ENCODE measurements around the gene ASNS. TPM values are rescaled to one million over a fixed set of nuclear protein-coding genes. Genes with fewer than 3 reads are reported as not detected.
"Not testable (repeated sequence)": the region's sequence is repeated elsewhere in the genome, so short reads cannot be mapped to it uniquely, and the experiment has no call there.

ASNS gene, protein sequence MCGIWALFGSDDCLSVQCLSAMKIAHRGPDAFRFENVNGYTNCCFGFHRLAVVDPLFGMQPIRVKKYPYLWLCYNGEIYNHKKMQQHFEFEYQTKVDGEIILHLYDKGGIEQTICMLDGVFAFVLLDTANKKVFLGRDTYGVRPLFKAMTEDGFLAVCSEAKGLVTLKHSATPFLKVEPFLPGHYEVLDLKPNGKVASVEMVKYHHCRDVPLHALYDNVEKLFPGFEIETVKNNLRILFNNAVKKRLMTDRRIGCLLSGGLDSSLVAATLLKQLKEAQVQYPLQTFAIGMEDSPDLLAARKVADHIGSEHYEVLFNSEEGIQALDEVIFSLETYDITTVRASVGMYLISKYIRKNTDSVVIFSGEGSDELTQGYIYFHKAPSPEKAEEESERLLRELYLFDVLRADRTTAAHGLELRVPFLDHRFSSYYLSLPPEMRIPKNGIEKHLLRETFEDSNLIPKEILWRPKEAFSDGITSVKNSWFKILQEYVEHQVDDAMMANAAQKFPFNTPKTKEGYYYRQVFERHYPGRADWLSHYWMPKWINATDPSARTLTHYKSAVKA
- total RNA-seq (2012; rRNA removed) = 63.1 and 65.1 TPM in 2 replicates

DNA sequence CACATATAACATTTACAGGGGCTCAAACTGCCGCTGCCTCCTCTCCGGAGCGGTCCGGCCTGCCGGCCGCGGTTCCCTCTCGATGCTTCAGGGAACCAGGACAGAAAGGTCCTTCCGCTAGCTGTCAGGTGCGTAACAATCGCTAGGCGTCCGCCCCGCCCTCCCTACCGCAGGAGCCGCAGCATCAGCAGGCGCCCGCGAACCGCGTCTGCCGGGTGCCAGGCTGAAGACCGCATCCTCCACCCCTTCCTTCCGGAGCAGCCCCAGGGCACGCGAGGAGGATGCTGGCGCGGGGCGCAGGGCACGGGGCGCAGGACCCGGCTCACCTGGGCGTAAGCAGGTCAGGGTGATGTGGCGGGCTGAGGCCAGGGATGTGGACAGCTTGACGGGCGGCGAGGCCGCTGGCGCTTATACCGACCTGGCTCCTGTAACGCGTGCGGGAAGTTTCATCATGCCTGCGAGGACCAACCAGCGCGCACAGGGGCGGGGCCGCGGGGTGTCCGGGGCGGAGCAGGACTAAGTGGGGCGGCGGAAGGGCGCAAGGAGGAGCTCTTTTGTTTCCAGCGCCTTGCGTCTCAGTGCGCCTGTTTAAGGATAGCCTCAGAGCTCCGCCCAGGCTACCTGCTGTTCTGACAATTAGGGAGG is at the start of gene ASNS:
Gene ASNS (minus strand): TSS at position 384 of the 645 bp plus-strand sequence. CDS start 3,252 bp downstream, outside the sequence.
- peaks cover 5% of the 10 kb centered on the region for H3K36me3 ChIP-seq (ENCODE audit: insufficient read depth, low read length)
- H3K9me3 ChIP-seq (replicated peaks; ENCODE audit: low read length) = no peaks in the 10 kb centered on the region
- H3K4me3 ChIP-seq (ENCODE audit: low read length) = peak within 1 kb of the TSS; percentile 98
- H3K4me1 ChIP-seq (ENCODE audit: control insufficient read depth, insufficient read depth, low read length) = peaks cover 6% of the 10 kb centered on the region
- H3K4me2 ChIP-seq (ENCODE audit: low read length) = peak within 1 kb of the TSS; percentile 88
- H3K27me3 ChIP-seq (ENCODE audit: control insufficient read depth, insufficient read depth, low read length) = no peaks in the 10 kb centered on the region
- peak within 1 kb of the TSS; percentile 82 for H3K9ac ChIP-seq (ENCODE audit: low read depth, low read length)

DNA sequence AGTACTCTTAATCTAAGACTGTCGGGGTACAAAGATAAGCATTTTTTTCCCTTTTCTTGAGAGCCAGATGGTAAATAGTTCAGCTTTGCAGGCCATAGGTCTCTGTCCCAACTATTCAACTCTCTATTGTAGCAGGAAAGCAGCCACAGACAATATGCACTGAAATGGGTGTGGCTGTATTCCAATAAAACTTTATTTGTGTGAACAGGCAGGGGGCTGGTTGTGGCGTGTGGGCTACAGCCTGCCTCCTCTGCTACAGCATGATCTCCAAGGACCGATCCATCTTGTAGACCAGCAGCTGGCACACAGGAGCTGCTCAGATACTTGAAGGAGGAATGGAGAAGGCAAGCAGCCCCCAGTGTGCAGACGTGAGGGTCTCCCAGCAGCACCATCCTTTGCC is 49.0 kb upstream of the ASNS start:
- not testable (repeated sequence) for H3K4me1 ChIP-seq (ENCODE audit: control insufficient read depth, insufficient read depth, low read length); H3K9me3 ChIP-seq (replicated peaks; ENCODE audit: low read length); H3K27me3 ChIP-seq (ENCODE audit: control insufficient read depth, insufficient read depth, low read length); H3K36me3 ChIP-seq (ENCODE audit: insufficient read depth, low read length); H3K9ac ChIP-seq (ENCODE audit: low read depth, low read length); H3K4me2 ChIP-seq (ENCODE audit: low read length); H3K4me3 ChIP-seq (ENCODE audit: low read length)

DNA sequence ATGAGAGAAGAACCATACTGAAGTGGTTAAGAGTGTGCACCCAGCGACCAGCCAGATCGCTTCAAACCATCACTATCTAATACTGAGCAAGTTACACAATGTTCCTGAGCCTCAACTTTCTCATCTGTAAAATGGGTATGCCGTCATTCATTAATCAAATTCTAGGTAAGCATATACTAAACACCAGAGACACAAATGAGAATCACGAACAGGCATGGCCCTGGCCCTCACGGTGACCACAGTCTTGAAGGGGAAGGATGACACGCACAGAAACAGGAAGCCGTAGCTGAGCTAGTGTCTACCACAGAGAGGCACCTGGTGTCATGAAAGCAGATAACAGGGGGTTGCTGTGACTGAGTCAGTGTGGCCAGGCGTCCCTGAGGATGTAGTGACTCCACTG is 43.1 kb upstream of the ASNS start:
- H3K4me2 ChIP-seq (ENCODE audit: low read length); H3K4me1 ChIP-seq (ENCODE audit: control insufficient read depth, insufficient read depth, low read length); H3K36me3 ChIP-seq (ENCODE audit: insufficient read depth, low read length); H3K9me3 ChIP-seq (replicated peaks; ENCODE audit: low read length); H3K4me3 ChIP-seq (ENCODE audit: low read length); H3K9ac ChIP-seq (ENCODE audit: low read depth, low read length); H3K27me3 ChIP-seq (ENCODE audit: control insufficient read depth, insufficient read depth, low read length): not testable (repeated sequence)

DNA sequence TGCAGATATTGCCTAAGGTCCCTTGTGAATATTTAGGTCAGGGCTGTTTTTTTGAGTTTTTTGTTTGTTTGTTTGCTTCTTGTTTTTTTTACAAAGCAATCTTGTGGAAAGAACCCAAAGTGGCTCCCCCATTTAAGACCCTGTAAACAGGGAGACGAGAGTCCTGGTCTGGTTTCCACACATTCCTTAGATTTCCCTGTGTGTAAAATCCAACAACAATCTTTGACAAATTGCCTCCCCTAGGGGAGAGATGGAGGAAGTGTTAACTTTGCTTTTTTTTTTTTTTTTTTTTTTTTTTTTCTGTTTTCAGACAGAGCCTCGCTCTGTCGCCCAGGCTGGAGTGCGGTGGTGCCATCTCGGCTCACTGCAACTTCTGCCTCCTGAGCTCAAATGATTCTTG is 40.1 kb upstream of the ASNS start:
- H3K4me1 ChIP-seq (ENCODE audit: control insufficient read depth, insufficient read depth, low read length); H3K9ac ChIP-seq (ENCODE audit: low read depth, low read length); H3K36me3 ChIP-seq (ENCODE audit: insufficient read depth, low read length); H3K4me2 ChIP-seq (ENCODE audit: low read length); H3K4me3 ChIP-seq (ENCODE audit: low read length); H3K9me3 ChIP-seq (replicated peaks; ENCODE audit: low read length); H3K27me3 ChIP-seq (ENCODE audit: control insufficient read depth, insufficient read depth, low read length): not testable (repeated sequence)

DNA sequence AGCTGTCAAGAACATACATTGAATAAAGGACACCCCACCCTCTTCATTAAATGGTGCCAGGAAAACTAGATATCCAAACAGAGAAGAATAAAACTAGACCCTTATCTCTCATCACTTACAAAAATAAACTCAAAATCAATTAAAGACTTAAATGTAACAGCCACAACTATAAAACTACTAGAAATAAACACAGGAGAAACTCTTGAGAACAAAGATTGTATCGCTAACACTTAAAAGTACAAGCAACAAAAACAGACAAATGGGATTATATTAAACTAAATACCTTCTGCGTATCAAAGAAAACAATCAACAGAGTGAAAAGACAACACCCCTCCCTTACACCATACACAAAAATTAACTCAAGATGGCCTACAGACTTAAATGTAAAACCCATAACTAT is 24.7 kb upstream of the ASNS start:
- H3K4me2 ChIP-seq (ENCODE audit: low read length); H3K4me1 ChIP-seq (ENCODE audit: control insufficient read depth, insufficient read depth, low read length): not testable (repeated sequence)

DNA sequence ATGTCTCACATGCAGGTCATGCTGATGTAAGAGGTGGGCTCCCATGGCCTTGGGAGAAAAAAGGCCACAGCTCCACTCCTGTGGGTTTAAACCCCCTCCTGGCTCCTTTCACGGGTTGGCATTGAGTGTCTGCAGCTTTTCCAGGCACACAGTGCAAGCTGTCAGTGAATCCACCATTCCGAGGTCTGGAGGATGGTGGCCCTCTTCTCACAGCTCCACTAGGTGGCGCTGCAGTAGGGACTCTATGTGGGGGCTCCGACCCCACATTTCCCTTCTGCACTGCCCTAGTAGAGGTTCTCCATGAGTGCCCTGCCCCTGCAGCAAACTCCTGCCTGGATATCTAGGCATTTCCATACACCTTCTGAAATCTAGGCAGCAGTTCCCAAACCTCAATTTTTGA is 19.5 kb upstream of the ASNS start:
- not testable (repeated sequence) for H3K4me2 ChIP-seq (ENCODE audit: low read length); H3K4me3 ChIP-seq (ENCODE audit: low read length); H3K4me1 ChIP-seq (ENCODE audit: control insufficient read depth, insufficient read depth, low read length); H3K9ac ChIP-seq (ENCODE audit: low read depth, low read length); H3K9me3 ChIP-seq (replicated peaks; ENCODE audit: low read length); H3K36me3 ChIP-seq (ENCODE audit: insufficient read depth, low read length); H3K27me3 ChIP-seq (ENCODE audit: control insufficient read depth, insufficient read depth, low read length)

More for the DNA sequence above, 24.7 kb upstream of the ASNS start:
- H3K4me3 ChIP-seq (ENCODE audit: low read length); H3K9me3 ChIP-seq (replicated peaks; ENCODE audit: low read length); H3K36me3 ChIP-seq (ENCODE audit: insufficient read depth, low read length); H3K9ac ChIP-seq (ENCODE audit: low read depth, low read length); H3K27me3 ChIP-seq (ENCODE audit: control insufficient read depth, insufficient read depth, low read length): not testable (repeated sequence)

DNA sequence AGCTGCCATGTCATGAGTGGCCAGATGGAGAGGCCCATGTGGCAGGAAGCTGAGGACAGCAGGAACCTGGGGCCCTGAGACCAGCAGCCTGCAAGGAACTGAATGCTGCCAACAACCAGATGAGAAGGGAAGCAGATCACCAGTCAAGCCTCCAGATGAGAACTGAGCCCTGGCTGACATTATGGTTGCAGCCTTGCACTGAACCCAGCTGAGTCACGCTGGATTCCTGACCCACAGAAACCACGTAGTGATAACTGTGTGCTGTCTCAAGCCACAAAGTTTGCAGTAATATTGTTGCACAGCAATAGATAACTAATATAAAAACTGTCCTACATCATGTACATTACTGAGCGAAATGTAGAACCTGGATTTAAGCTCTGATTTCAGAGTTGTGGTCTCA is 7.3 kb upstream of the ASNS start:
- not testable (repeated sequence) for H3K9ac ChIP-seq (ENCODE audit: low read depth, low read length)

DNA sequence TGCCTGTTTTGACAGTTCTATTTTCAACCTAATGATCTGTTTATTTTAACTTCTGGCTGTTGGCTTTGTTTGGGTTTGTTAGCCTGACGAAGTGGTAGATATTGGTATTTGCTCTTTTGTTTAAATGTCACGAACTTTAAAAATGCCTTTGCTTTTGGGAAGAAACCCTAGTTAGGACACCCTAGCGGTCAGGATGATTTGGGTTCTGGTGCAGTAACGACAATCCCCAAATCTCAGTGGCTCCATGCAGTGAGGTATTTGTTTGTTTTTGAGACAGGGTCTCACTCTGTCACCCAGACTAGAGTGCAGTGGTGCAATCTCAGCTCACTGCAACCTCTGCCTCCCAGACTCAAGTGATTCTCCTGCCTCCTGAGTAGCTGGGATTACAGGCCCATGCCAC is 2.7 kb upstream of the ASNS start:
- not testable (repeated sequence) for H3K4me2 ChIP-seq (ENCODE audit: low read length); H3K4me3 ChIP-seq (ENCODE audit: low read length); H3K27me3 ChIP-seq (ENCODE audit: control insufficient read depth, insufficient read depth, low read length); H3K9me3 ChIP-seq (replicated peaks; ENCODE audit: low read length); H3K9ac ChIP-seq (ENCODE audit: low read depth, low read length); H3K4me1 ChIP-seq (ENCODE audit: control insufficient read depth, insufficient read depth, low read length); H3K36me3 ChIP-seq (ENCODE audit: insufficient read depth, low read length)

More for the DNA sequence above, 7.3 kb upstream of the ASNS start:
- not testable (repeated sequence) for H3K36me3 ChIP-seq (ENCODE audit: insufficient read depth, low read length); H3K27me3 ChIP-seq (ENCODE audit: control insufficient read depth, insufficient read depth, low read length); H3K4me3 ChIP-seq (ENCODE audit: low read length); H3K9me3 ChIP-seq (replicated peaks; ENCODE audit: low read length); H3K4me2 ChIP-seq (ENCODE audit: low read length); H3K4me1 ChIP-seq (ENCODE audit: control insufficient read depth, insufficient read depth, low read length)

DNA sequence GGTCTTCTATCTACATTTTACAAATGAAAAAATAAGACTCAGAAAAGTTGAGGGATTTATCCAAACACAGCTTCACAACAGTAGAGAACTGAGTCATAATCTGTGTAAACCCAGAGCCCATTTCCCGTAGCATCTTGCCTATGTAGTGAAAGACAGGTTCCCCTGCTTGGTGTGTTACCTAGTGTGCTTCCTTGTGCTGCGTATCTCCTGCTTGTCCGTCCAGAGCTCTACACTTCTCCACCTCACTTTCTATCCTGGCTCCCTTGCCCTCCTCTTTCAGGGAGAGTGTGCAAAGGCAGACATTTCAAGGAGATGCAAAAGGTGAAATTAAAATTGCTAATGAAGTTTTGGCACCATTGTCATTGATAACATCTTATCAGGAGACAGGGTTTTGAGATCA is 1.4 kb upstream of the ASNS start:
- no peak overlapping the region for H3K4me3 ChIP-seq (ENCODE audit: low read length)
- peaks cover 5% of the 10 kb centered on the region for H3K36me3 ChIP-seq (ENCODE audit: insufficient read depth, low read length)
- H3K27me3 ChIP-seq (ENCODE audit: control insufficient read depth, insufficient read depth, low read length) = no peaks in the 10 kb centered on the region
- no peak overlapping the region for H3K9ac ChIP-seq (ENCODE audit: low read depth, low read length)
- H3K9me3 ChIP-seq (replicated peaks; ENCODE audit: low read length) = no peaks in the 10 kb centered on the region
- H3K4me1 ChIP-seq (ENCODE audit: control insufficient read depth, insufficient read depth, low read length) = peaks cover 6% of the 10 kb centered on the region
- no peak overlapping the region for H3K4me2 ChIP-seq (ENCODE audit: low read length)

DNA sequence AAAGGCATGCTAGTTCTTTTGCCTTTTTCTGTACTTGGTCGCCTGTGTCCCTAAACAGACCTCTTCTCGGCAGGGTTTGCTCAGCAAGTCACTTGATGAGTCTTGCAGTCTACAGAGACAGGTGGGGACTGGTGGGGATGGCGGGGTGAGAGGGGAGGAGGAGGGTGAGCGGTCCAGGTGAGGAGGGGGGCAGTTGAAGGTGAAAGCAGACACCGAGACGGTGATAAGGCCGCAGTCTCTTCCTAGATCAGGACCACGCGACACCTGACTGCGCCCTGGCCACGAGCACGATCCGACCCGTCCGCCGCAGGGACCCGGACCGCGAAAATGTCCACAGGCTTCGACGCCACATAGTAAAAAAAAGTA is 566 bp downstream of the ASNS start:
- H3K9ac ChIP-seq (ENCODE audit: low read depth, low read length) = peak overlapping the region; percentile 82
- peaks cover 6% of the 10 kb centered on the region for H3K4me1 ChIP-seq (ENCODE audit: control insufficient read depth, insufficient read depth, low read length)
- peak overlapping the region; percentile 88 for H3K4me2 ChIP-seq (ENCODE audit: low read length)
- H3K27me3 ChIP-seq (ENCODE audit: control insufficient read depth, insufficient read depth, low read length) = no peaks in the 10 kb centered on the region
- peak overlapping the region; percentile 98 for H3K4me3 ChIP-seq (ENCODE audit: low read length)
- H3K36me3 ChIP-seq (ENCODE audit: insufficient read depth, low read length) = peaks cover 5% of the 10 kb centered on the region
- H3K9me3 ChIP-seq (replicated peaks; ENCODE audit: low read length) = no peaks in the 10 kb centered on the region

DNA sequence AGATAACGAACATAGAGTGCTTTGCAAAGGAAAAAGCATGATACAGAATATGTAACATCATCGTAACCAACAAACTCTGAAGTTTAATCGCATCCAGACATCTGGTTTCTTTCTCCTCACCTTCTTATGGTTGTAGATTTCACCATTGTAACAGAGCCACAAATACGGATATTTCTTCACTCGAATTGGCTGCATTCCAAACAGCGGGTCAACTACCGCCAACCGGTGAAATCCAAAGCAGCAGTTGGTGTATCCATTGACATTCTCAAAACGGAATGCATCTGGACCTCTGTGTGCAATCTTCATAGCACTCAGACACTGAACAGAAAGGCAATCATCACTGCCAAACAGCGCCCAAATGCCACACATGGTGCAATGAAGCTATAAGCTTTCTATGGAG is 3.4 kb downstream of the ASNS start:
- Histone ChIP-seq H3K4me1 (ENCODE audit: control insufficient read depth, insufficient read depth, low read length) (peaks cover 6% of the 10 kb centered on the region), H3K9ac (ENCODE audit: low read depth, low read length) (no peak overlapping the region), H3K36me3 (ENCODE audit: insufficient read depth, low read length) (peaks cover 8% of the 10 kb centered on the region), H3K4me3 (ENCODE audit: low read length) (no peak overlapping the region), H3K9me3 (replicated peaks; ENCODE audit: low read length) (no peaks in the 10 kb centered on the region), H3K4me2 (ENCODE audit: low read length) (no peak overlapping the region), H3K27me3 (ENCODE audit: control insufficient read depth, insufficient read depth, low read length) (no peaks in the 10 kb centered on the region)

DNA sequence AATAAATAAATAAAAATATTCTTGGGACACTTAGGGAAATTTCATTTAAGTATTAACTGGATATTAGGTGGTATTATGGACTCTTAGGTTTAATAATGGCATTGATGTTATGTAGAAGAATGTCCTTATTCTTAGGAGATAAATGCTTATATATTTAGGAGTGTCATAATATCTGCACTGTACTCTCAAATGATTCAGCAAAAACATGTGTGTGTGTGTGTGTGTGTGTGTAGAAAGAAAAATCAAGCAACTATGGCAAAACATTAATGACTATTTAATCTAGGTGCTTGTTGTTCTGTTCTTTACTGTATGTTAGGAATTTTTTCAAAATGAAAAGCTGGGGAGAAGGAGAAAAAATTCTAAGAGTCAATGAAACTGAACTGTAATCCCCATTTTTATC is 3.9 kb downstream of the ASNS start:
- Histone ChIP-seq H3K36me3 (ENCODE audit: insufficient read depth, low read length) (peaks cover 8% of the 10 kb centered on the region), H3K9me3 (replicated peaks; ENCODE audit: low read length) (no peaks in the 10 kb centered on the region), H3K9ac (ENCODE audit: low read depth, low read length) (no peak overlapping the region), H3K4me2 (ENCODE audit: low read length) (no peak overlapping the region), H3K27me3 (ENCODE audit: control insufficient read depth, insufficient read depth, low read length) (no peaks in the 10 kb centered on the region), H3K4me3 (ENCODE audit: low read length) (no peak overlapping the region), H3K4me1 (ENCODE audit: control insufficient read depth, insufficient read depth, low read length) (peaks cover 6% of the 10 kb centered on the region)
